ENCODE data around the gene CENPQ.

The CENPQ gene

GRCh38 chr6:49506569-49507111, 43.5 kb downstream of the CENPQ start:
- no peak for DNase-seq (ENCODE audit: low read depth)

GRCh38 chr6:49509342-49509741, 46.2 kb downstream of the CENPQ start:
- no peak for DNase-seq (ENCODE audit: low read depth)

DNA sequence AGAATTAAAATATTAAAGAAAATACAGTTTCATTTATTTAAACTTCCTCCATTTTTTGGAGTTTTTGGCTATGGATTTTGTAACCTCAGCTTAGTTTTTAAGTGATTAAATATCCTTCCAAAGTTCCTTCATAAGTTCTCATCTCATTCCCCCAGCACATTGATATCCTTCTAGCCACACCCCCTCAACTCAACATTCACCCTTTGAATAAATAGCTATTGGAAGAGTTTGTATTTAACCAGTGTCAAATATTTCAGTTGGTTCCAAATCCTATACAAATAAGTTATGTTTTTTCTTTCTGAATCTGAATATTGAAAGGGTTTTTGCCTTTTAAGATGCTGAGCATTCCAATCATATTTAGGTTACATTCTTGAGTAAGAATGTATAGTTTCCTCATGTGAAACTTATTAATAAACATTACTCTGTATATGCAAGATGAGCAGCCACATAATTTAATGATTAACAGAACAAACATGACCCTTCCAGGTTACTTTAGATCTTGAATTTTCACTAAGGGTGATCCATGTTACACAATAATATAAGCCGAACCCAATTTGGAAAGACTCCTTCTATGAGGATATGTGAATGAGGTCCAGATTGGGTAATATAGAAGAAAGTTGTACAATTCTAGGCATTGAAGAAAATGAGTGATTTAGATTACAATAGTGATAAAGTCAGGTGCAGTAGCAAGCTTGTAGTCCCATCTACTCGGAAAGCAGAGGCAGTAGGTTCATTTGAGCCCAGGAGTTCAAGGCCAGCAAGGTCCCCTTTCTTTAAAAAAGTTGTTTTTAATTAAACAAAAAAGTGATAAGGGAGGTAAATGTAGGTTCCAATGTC, 50.2 kb downstream of the CENPQ start:
- DNase-seq (ENCODE audit: low read depth) = peak; percentile 56

GRCh38 chr6:49514571-49515484, 51.7 kb downstream of the CENPQ start:
- DNase-seq (ENCODE audit: low read depth) = no peak

- no peak for DNase-seq (ENCODE audit: low read depth)
These were observed 52.4 kb downstream of the CENPQ start for GRCh38 chr6:49515485-49516146.

- DNase-seq (ENCODE audit: low read depth) = no peak
These were observed 53.0 kb downstream of the CENPQ start for GRCh38 chr6:49516147-49516505.

DNA sequence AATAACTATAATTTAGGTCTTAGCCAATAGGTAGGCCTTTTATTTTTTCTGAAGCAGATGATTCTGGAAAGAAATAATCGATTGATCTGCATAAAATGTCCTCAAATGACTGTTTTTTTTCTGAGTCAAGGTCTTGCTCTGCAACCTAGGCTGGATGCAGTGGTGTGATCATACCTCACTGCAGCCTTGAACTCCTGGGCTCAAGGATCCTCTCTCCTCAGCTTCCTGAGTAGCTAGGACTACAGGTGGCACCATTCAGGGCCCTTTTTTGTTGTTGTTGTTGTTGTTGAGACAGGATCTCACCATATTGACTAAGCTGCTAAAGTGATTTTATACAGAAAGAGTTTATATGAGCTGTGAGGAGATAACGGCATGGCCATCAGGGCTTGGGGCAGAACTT, 54.7 kb downstream of the CENPQ start:
- no peak for DNase-seq (ENCODE audit: low read depth)

GRCh38 chr6:49519660-49520059, 56.5 kb downstream of the CENPQ start:
- DNase-seq (ENCODE audit: low read depth) = no peak

DNA sequence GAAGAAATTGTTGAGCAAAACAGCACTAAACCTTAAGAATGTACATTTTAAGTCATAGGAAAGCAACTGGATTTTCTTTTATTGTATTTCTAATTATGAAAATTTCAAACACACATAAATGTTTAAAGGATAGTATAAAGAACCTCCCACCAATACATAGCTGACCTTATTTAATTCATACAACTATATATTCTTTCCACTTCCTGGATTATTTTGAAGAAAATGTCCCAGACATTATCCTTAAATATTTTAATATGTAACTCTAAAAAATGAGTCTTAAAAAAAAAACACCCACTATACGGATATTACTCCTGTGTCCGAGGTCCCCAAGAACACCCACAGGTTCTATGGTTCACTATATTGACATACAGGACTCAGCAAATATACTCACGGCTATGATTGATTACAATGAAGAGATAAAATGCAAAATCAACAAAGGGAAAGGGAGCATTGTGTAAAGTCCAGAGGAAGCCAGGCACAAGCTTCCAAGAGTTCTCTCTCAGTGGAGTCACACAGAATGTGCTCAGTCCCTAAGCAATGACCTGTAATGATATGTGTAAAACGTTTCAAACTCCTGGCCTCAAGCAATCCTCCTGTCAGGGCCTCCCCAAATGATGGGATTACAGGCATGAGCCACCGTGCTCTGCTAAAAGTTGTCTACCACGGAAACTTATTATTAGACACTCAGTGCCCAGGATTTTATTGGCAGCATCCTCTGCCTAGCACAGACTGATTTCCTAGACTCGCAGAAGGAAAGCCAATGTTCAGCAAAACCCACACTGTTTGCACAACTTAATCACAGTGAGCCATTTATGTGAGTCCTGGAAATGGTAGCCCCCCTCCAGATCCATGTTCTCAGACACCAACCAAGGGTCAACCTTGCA, 59.8 kb downstream of the CENPQ start:
- DNase-seq (ENCODE audit: low read depth) = no peak

DNA sequence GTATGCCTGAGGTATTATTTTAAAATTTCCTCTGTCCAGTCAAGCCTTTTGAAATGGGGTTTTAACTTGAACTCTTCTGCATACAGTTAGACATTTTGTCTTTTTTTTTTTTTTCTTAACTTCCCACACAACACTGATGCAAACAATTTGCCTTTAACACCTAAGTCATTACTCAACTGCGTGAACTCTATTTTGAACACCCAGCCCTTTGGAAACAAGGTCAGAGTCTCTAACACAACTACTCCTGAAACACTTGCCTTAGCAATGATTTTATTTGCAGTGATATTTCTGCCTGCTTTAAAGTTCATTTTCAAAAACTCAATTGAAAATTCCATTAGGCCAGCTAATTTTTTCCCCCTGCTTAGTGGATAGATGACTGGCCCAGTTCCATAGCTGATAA, 60.7 kb downstream of the CENPQ start:
- DNase-seq (ENCODE audit: low read depth) = no peak

DNA sequence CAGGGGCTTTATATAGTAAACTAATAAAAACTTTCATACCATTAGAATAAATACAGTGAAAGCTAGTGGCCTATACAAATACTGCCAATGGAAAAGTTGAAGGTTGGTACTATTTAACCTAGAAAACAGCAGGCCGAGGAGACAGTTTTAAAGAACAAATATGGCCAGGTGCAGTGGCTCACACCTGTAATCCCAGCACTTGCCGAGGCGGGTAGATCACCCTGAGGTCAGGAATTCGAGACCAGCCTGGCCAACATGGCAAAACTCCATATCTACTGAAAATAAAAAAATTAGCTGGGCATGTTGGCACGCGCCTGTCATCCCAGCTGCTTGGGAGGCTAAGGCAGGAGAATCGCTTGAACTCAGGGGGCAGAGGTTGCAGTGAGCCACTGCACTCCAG, 61.4 kb downstream of the CENPQ start:
- no peak for DNase-seq (ENCODE audit: low read depth)

DNA sequence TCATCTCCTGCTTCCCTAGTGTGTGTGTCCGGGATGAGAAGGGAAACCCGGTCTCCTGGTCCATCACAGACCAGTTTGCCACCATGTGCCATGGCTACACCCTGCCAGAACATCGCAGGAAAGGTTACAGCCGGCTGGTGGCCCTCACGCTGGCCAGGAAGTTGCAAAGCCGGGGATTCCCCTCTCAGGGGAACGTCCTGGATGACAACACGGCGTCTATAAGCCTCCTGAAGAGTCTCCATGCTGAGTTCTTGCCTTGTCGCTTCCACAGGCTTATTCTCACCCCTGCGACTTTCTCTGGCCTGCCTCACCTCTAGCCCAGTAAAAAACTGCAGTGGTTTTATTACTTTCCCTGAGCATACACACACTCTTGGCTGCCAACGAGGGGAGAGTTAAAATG, 63.4 kb downstream of the CENPQ start:
- no peak for DNase-seq (ENCODE audit: low read depth)

- DNase-seq (ENCODE audit: low read depth) = no peak
These were observed 64.2 kb downstream of the CENPQ start for GRCh38 chr6:49527320-49527719.

GRCh38 chr6:49528571-49528970, 65.4 kb downstream of the CENPQ start:
- DNase-seq (ENCODE audit: low read depth) = no peak

DNA sequence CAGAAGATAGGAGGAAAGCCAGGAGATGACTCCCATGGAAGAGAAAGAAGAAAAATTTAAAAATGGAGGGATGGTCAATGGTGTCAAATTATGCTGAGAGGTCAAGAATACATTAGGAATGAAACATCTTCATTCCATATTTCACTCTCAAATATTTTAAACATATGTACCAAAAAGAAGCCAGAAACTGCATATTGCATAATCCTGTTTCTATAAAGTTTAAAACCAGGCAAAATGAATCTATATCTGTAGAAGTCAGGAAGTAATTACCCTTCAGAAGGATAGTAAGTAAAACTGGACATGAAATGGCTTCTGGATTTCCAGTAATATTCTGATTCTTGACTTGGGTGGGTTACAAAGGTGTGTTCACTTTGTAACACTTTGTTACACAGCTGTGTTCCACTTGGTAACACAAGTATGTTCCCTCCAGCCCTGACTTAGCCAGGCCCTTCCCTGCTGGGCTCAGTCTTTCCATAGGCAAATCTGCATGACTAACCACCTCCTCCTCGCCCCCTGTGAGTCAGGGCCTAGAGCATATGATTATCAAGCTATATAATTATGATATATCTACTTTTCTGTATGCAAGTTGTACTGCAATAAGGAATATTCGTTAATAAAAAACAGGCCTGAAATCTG, 67.1 kb downstream of the CENPQ start:
- no peak for DNase-seq (ENCODE audit: low read depth)

GRCh38 chr6:49531774-49532569, 68.8 kb downstream of the CENPQ start:
- DNase-seq (ENCODE audit: low read depth) = peak; percentile 40

DNA sequence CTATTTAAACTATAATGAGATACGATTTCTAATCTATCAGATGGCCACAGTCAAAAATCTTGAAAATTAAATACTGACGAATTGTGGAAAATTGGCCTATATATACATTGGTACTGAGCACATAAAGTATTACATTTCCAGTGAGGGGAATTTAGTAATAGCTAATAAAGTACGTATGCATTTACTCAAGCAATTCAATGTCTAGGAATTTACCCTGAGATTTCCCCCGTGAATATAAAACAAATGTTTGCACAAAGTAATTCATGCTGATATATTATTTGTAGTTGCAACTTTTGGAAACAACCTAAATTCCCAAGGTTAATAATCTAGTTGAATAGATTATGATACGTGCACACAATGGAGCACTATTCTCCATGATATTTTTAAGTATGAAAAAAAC, 72.6 kb downstream of the CENPQ start:
- DNase-seq (ENCODE audit: low read depth) = no peak

DNA sequence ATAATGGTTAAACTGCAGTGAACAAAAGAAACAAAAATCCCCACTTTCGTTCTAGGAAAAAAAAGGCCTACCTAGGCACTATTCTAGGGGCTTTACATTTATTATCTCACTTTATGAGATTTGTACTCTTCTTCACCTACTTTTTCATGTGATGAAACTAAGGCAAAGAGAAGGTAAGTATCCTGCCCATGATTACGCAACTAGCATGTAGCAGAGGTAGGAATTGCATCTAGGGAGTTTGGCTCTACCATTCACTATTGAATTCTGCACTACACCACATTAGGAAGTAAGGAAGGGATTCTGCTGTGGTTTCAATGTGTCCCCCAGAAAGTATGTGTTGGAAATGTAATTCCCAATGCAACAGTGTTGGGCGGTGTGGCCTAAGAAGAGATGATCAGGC, 75.9 kb downstream of the CENPQ start:
- DNase-seq (ENCODE audit: low read depth) = no peak

DNA sequence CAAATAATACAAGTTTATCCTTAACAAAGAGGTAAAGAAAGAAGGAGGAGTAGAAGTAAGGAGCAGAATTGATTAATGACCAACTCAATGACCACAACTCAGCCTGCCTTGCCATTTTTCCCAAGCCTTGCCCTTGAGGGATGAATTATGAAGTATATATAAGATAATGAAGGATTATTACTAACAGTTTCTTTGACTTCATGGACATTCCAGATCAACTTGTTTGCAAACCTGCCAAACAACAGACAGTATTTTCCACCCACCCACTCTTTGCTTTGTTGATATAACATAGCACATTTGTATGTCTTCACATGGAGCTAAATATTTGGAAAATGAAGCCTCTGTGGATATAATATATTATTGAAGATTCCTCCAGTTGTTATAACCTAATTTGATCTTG, 77.4 kb downstream of the CENPQ start:
- DNase-seq (ENCODE audit: low read depth) = no peak

DNA sequence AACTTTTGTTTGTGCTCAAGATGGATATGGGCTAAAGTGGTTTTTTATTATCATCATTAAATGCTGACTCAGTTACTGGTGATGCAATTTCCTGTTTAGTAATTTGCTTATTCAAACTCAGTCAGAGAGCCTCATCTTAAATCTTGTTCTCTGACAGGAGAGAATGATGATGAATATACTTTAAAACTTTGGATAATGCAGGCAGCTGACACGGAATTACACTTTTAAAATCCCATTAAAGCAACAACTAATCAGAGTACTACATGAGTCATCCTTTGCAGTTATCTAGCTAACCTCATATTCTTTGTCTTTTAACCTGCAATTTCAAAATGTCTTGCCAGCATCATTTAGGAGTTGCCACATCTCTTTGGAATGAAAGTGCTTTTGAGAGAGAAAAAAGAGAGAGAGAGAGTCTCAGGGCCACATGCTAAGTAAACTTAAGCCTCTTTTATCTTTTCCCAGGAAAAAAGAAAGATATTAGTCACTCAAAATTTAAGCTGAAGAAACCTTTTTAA, 78.1 kb downstream of the CENPQ start:
- DNase-seq (ENCODE audit: low read depth) = peak; percentile 59

All from fibroblast of gingiva (primary cell).